ENCODE results near the gene CARNS1. TPM values are rescaled to one million over a fixed set of nuclear protein-coding genes. Genes with fewer than 3 reads are reported as not detected.

Gene CARNS1
- polyA plus RNA-seq, 1 donor (not counting 4 experiments of a cell fraction or from before 2014, with no cell fraction given): not detected

DNA sequence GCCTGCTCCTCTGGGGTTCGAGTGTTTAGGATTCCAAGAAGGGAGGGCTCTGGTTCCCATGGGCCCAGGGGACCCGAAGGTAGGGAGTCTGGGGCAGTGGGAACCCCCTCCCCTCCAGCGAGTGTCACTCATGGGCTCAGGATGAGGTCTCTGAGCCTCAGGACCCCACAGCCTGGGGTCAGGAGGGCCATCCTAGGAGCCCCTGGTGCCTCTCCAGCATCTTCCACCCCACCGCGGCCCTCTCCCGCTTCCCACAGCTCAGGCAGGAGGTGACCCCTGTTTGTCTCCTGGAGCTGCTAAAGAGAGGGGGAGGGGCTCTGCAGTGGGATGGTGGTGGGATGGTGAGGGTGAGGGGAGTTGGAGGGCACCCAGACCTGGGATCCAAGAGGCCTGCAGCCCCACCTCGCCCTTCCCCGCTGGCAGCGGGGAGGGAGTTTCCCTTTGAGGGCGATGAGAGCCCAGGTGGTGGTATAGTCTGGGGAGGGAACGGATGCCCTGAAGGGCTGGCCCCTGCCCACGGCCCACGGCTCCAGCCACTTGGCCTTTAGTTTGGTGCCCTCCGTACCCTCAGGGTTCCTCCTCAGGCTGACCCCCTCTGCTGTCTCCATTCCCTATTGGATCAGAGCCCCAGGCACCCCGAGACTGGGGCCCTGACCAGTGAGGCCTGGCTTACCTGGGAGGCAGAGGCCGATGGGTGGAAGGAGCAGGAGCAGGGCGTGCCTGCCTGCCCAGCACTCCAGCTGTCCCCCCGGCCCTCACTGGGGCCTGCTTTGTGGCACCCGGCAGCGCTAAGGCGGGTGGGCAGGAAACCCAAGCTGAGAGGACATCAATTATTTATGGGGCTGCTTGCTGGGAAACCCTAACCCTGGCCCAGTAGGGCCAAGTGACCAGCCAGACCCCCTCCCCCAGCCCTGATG lies 38.6 kb downstream of the CARNS1 start:
- H3K4me1 ChIP-seq (ENCODE audit: control insufficient read depth, extremely low read depth, insufficient read depth, low read length): no peaks in the 10 kb centered on the region
- H3K4me3 ChIP-seq (ENCODE audit: control insufficient read depth in 2 of 3, extremely low read depth in 1 of 3, insufficient read depth in 2 of 3, low read depth in 1 of 3, low read length in 3 of 3): no peak overlapping the region
- dilution Hi-C loops (cut with MboI; ENCODE audit: extremely low pct_ligation_motif_present, low sequenced_read_pairs): no loop called here
- H4K20me1 ChIP-seq (ENCODE audit: control insufficient read depth, extremely low read depth, insufficient read depth, low read length): no peaks in the 10 kb centered on the region
- H3K36me3 ChIP-seq (ENCODE audit: control insufficient read depth in 2 of 2, extremely low read depth in 1 of 2, insufficient read depth in 2 of 2, low read length in 2 of 2): no peaks in the 10 kb centered on the region
- H3K9ac ChIP-seq (ENCODE audit: control insufficient read depth, extremely low read depth, insufficient read depth, low read length): no peak overlapping the region
- no peaks in the 10 kb centered on the region for H3K9me1 ChIP-seq (ENCODE audit: control insufficient read depth, extremely low read depth, insufficient read depth, low read length)
- no peaks in the 10 kb centered on the region for H3K79me2 ChIP-seq (ENCODE audit: control insufficient read depth, insufficient read depth, low read length)
- H3K27ac ChIP-seq (ENCODE audit: control insufficient read depth, insufficient read depth, low read length): no peak overlapping the region
- H3K27me3 ChIP-seq (ENCODE audit: control insufficient read depth, extremely low read depth, insufficient read depth, low read length): no peaks in the 10 kb centered on the region
- H3K4me2 ChIP-seq (ENCODE audit: control insufficient read depth, extremely low read depth, insufficient read depth, low read depth, low read length): no peak overlapping the region
- FAIRE-seq (no peak), DNase-seq (ENCODE audit: low read depth, low spot score) (no peak)
- TF ChIP-seq, protein P1, sequence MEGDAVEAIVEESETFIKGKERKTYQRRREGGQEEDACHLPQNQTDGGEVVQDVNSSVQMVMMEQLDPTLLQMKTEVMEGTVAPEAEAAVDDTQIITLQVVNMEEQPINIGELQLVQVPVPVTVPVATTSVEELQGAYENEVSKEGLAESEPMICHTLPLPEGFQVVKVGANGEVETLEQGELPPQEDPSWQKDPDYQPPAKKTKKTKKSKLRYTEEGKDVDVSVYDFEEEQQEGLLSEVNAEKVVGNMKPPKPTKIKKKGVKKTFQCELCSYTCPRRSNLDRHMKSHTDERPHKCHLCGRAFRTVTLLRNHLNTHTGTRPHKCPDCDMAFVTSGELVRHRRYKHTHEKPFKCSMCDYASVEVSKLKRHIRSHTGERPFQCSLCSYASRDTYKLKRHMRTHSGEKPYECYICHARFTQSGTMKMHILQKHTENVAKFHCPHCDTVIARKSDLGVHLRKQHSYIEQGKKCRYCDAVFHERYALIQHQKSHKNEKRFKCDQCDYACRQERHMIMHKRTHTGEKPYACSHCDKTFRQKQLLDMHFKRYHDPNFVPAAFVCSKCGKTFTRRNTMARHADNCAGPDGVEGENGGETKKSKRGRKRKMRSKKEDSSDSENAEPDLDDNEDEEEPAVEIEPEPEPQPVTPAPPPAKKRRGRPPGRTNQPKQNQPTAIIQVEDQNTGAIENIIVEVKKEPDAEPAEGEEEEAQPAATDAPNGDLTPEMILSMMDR (optimal IDR thresholded peaks at IDR 0.05 in 1 of 3, IDR thresholded peaks at IDR 0.05 in 1 of 3, conservative IDR thresholded peaks at IDR 0.05 in 1 of 3; ENCODE audit: extremely low read depth in 1 of 3, insufficient read depth in 2 of 3, low read length in 3 of 3): no peak
- TF ChIP-seq EZH2 (IDR thresholded peaks at IDR 0.05; ENCODE audit: low read length): no peak
- H2AFZ ChIP-seq (ENCODE audit: control insufficient read depth, low read length): no peak overlapping the region
- H3K9me3 ChIP-seq (ENCODE audit: control insufficient read depth, low read depth, low read length): no peaks in the 10 kb centered on the region

DNA sequence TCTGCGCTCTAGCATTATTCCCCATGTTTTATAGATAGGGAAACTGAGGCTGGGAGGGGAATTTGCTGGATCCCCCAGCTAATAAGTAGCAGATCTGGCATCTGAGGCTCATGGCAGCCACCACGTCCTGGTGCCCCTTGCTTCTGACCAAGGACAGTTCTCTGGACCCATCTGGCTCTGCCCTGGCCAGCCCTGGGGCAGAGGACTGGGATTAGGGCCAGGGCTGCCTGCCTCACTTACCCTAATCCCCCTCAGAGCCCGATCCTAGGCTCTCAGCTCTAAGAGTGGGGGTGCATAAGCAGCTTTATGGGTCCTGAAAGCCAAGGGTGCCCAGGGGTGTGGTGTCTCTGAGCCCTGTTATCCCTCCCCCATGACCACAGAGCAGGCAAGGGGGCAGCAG lies 39.6 kb downstream of the CARNS1 start, which contains the start of gene CABP4:
CABP4 (plus strand) TSS at position 301 of the 400 bp plus-strand sequence; CDS start at position 371, 70 bp downstream.
- Histone ChIP-seq H3K27ac (ENCODE audit: control insufficient read depth, insufficient read depth, low read length) (no peak within 1 kb of the TSS), H3K9me1 (ENCODE audit: control insufficient read depth, extremely low read depth, insufficient read depth, low read length) (no peaks in the 10 kb centered on the region), H4K20me1 (ENCODE audit: control insufficient read depth, extremely low read depth, insufficient read depth, low read length) (no peaks in the 10 kb centered on the region), H3K4me2 (ENCODE audit: control insufficient read depth, extremely low read depth, insufficient read depth, low read depth, low read length) (no peak within 1 kb of the TSS), H3K4me1 (ENCODE audit: control insufficient read depth, extremely low read depth, insufficient read depth, low read length) (peaks cover 2% of the 10 kb centered on the region), H3K9me3 (ENCODE audit: control insufficient read depth, low read depth, low read length) (no peaks in the 10 kb centered on the region), H3K9ac (ENCODE audit: control insufficient read depth, extremely low read depth, insufficient read depth, low read length) (no peak within 1 kb of the TSS), H3K4me3 (ENCODE audit: control insufficient read depth in 2 of 3, extremely low read depth in 1 of 3, insufficient read depth in 2 of 3, low read depth in 1 of 3, low read length in 3 of 3) (no peak within 1 kb of the TSS), H3K27me3 (ENCODE audit: control insufficient read depth, extremely low read depth, insufficient read depth, low read length) (no peaks in the 10 kb centered on the region), H3K36me3 (ENCODE audit: control insufficient read depth in 2 of 2, extremely low read depth in 1 of 2, insufficient read depth in 2 of 2, low read length in 2 of 2) (no peaks in the 10 kb centered on the region), H3K79me2 (ENCODE audit: control insufficient read depth, insufficient read depth, low read length) (no peaks in the 10 kb centered on the region), H2AFZ (ENCODE audit: control insufficient read depth, low read length) (no peak within 1 kb of the TSS)
- TF ChIP-seq, protein P1 (optimal IDR thresholded peaks at IDR 0.05 in 1 of 3, IDR thresholded peaks at IDR 0.05 in 1 of 3, conservative IDR thresholded peaks at IDR 0.05 in 1 of 3; ENCODE audit: extremely low read depth in 1 of 3, insufficient read depth in 2 of 3, low read length in 3 of 3): no peak
- no peak for TF ChIP-seq EZH2 (IDR thresholded peaks at IDR 0.05; ENCODE audit: low read length)
- DNase-seq (ENCODE audit: low read depth, low spot score): no peak
- FAIRE-seq: no peak
- dilution Hi-C loops (cut with MboI; ENCODE audit: extremely low pct_ligation_motif_present, low sequenced_read_pairs): no loop called here

Measured in keratinocyte (primary cell).